PC-9 (cell line): Measurements from ENCODE around the gene WDR7. TPM values are rescaled to one million over a fixed set of nuclear protein-coding genes. Genes with fewer than 3 reads are reported as not detected.

Experiments
- BruUV-seq: library from RNA; stranded (reverse); fragments of 400-500 nt; replicated peaks from 2 replicates; lab custom pipeline; 2021; lab: Mats Ljungman, UMichigan
- CTCF ChIA-PET: fragments of 300-600 bp; sonication (Branson Sonifier 250); formaldehyde crosslinking; loops from one replicate; lab custom pipeline; 2022; ENCODE audit warnings: antibody characterized with exemption; lab: Charles Lee
- POLR2A ChIA-PET: fragments of 300-600 bp; sonication (Branson Sonifier 250); formaldehyde crosslinking; loops from one replicate; lab custom pipeline; 2022; ENCODE audit warnings: antibody characterized with exemption; ENCODE audit not compliant: unreplicated experiment; lab: Charles Lee
- DNase-seq, 2 experiments: peaks; one replicate each; pipeline versions ENCODE4 v3.0.0 to v3.0.0-alpha.2; 2015 to 2022; ENCODE audit warnings: mixed read lengths in 1 of 2
- H2AFZ ChIP-seq: fragments of 200-600 bp; sonication (generic); 2 replicates; pipeline ENCODE4 v1.8.1; 2017; ENCODE audit warnings: antibody characterized with exemption
- H3F3A ChIP-seq: fragments of 200-600 bp; sonication (generic); 2 replicates; pipeline ENCODE4 v1.8.1; 2017; ENCODE audit warnings: antibody characterized with exemption, mild to moderate bottlenecking, low read depth; ENCODE audit not compliant: insufficient read depth
- H3K27ac ChIP-seq: fragments of 200-600 bp; sonication (generic); 2 replicates; pipeline ENCODE4 v1.6.1; 2016; ENCODE audit warnings: mixed run types
- H3K27me3 ChIP-seq: fragments of 200-600 bp; sonication (generic); 2 replicates; pipeline ENCODE4 v1.6.1; 2016; ENCODE audit warnings: low read depth, mixed run types; ENCODE audit not compliant: insufficient read depth
- H3K36me3 ChIP-seq: fragments of 200-600 bp; sonication (generic); 2 replicates; pipeline ENCODE4 v1.6.1; 2016; ENCODE audit warnings: low read depth, mixed run types
- H3K4me1 ChIP-seq: fragments of 200-600 bp; sonication (generic); replicated peaks from 2 replicates; pipeline ENCODE4 v1.6.1; 2016; ENCODE audit warnings: mixed run types; ENCODE audit not compliant: insufficient read depth
- H3K4me2 ChIP-seq: fragments of 200-600 bp; sonication (generic); 2 replicates; pipeline ENCODE4 v1.6.1; 2017; ENCODE audit warnings: mixed run types
- H3K4me3 ChIP-seq: fragments of 200-600 bp; sonication (generic); 2 replicates; pipeline ENCODE4 v1.6.1; 2016; ENCODE audit warnings: mixed run types
- H3K79me2 ChIP-seq: fragments of 200-600 bp; sonication (generic); 2 replicates; pipeline ENCODE4 v1.6.1; 2017; ENCODE audit warnings: low read depth, mixed run types
- H3K9me2 ChIP-seq: fragments of 200-600 bp; sonication (generic); 2 replicates; pipeline ENCODE4 v1.8.1; 2017; ENCODE audit warnings: mild to moderate bottlenecking; ENCODE audit not compliant: insufficient read depth
- H3K9me3 ChIP-seq: fragments of 200-600 bp; sonication (generic); 2 replicates; pipeline ENCODE4 v1.8.1; 2016; ENCODE audit warnings: low read depth; ENCODE audit not compliant: insufficient read depth
- H4K20me1 ChIP-seq: fragments of 200-600 bp; sonication (generic); 2 replicates; pipeline ENCODE4 v1.8.1; 2017; ENCODE audit not compliant: insufficient read depth
- CTCF ChIP-seq: fragments of 200-600 bp; sonication (generic); conservative IDR thresholded peaks from 2 replicates; pipeline ENCODE4 v1.6.1; 2017; ENCODE audit warnings: mixed run types, antibody characterized with exemption, mild to moderate bottlenecking, moderate library complexity
- EZH2 ChIP-seq: fragments of 200-600 bp; sonication (generic); IDR thresholded peaks from 2 replicates; pipeline ENCODE4 v1.8.0; 2017; ENCODE audit warnings: antibody characterized with exemption, low read depth
- intact Hi-C: fragments of 100-400 bp; cut with micrococcal nuclease; formaldehyde crosslinking; loops from one replicate; pipeline ENCODE4 v1.10.0; 2022; ENCODE audit not compliant: unreplicated experiment
- total RNA-seq: library from RNA; stranded (reverse); gene quantifications from 2 replicates; pipeline ENCODE4 v1.2.3, GENCODE V29; 2021

Gene WDR7
- total RNA-seq, 1 experiment from 2014 or later, result 7.7 TPM

GRCh38 chr18:56738184-56738583 lies 87.0 kb downstream of the WDR7 start:
- Histone ChIP-seq H3K4me2 (no peak overlapping the region), H3K4me3 (no peak overlapping the region), H3F3A (no peaks in the 10 kb centered on the region), H3K4me1 (no peaks in the 10 kb centered on the region), H3K36me3 (no peaks in the 10 kb centered on the region), H2AFZ (no peak overlapping the region), H3K9me2 (peaks cover 4% of the 10 kb centered on the region; the same call in 1 of the 2 replicates), H4K20me1 (no peaks in the 10 kb centered on the region; the same call in 1 of the 2 replicates), H3K79me2 (no peaks in the 10 kb centered on the region), H3K27ac (no peak overlapping the region), H3K9me3 (no peaks in the 10 kb centered on the region), H3K27me3 (no peaks in the 10 kb centered on the region)
- intact Hi-C loops, result no loop called here
- ChIA-PET CTCF (no interaction called here), POLR2A (no interaction called here)
- no peak for DNase-seq
- BruUV-seq, result no TSS peak
- TF ChIP-seq CTCF (no peak), EZH2 (no peak)

GRCh38 chr18:56739731-56740130 lies 88.6 kb downstream of the WDR7 start:
- no peaks in the 10 kb centered on the region for H3K27me3 ChIP-seq
- H3K4me1 ChIP-seq, result no peaks in the 10 kb centered on the region
- H3K36me3 ChIP-seq, result no peaks in the 10 kb centered on the region
- no peaks in the 10 kb centered on the region for H3K9me3 ChIP-seq
- POLR2A ChIA-PET, result no interaction called here
- intact Hi-C loops, result no loop called here
- DNase-seq, result no peak
- H3K4me2 ChIP-seq, result no peak overlapping the region
- H3K4me3 ChIP-seq, result no peak overlapping the region
- H3K9me2 ChIP-seq, result peaks cover 4% of the 10 kb centered on the region; the same call in 1 of the 2 replicates
- no peak overlapping the region for H3K27ac ChIP-seq
- H2AFZ ChIP-seq, result no peak overlapping the region
- no TSS peak for BruUV-seq
- CTCF ChIA-PET, result no interaction called here
- H4K20me1 ChIP-seq, result no peaks in the 10 kb centered on the region; the same call in 1 of the 2 replicates
- H3F3A ChIP-seq, result no peaks in the 10 kb centered on the region
- H3K79me2 ChIP-seq, result no peaks in the 10 kb centered on the region
- no peak for TF ChIP-seq EZH2

GRCh38 chr18:56740645-56741044 lies 89.5 kb downstream of the WDR7 start:
- no TSS peak for BruUV-seq
- Histone ChIP-seq H3K4me2 (no peak overlapping the region), H4K20me1 (no peaks in the 10 kb centered on the region; the same call in 1 of the 2 replicates), H3K9me2 (peaks cover 4% of the 10 kb centered on the region; the same call in 1 of the 2 replicates), H3K4me3 (no peak overlapping the region), H3K36me3 (no peaks in the 10 kb centered on the region), H3K27me3 (no peaks in the 10 kb centered on the region), H3K79me2 (no peaks in the 10 kb centered on the region), H3K4me1 (no peaks in the 10 kb centered on the region), H3K9me3 (no peaks in the 10 kb centered on the region), H3K27ac (no peak overlapping the region), H2AFZ (no peak overlapping the region), H3F3A (no peaks in the 10 kb centered on the region)
- no peak for DNase-seq
- intact Hi-C loops, result no loop called here
- no peak for TF ChIP-seq EZH2
- no peak for TF ChIP-seq CTCF
- CTCF ChIA-PET, result no interaction called here
- POLR2A ChIA-PET, result no interaction called here

GRCh38 chr18:56741685-56742084 lies 90.5 kb downstream of the WDR7 start:
- no TSS peak for BruUV-seq

More at GRCh38 chr18:56741685-56742084, 90.5 kb downstream of the WDR7 start:
- Histone ChIP-seq H3K9me3 (no peaks in the 10 kb centered on the region), H2AFZ (no peak overlapping the region), H3F3A (no peaks in the 10 kb centered on the region), H3K9me2 (peaks cover 4% of the 10 kb centered on the region; the same call in 1 of the 2 replicates), H3K36me3 (no peaks in the 10 kb centered on the region), H3K27ac (no peak overlapping the region), H3K4me3 (no peak overlapping the region), H3K4me1 (no peaks in the 10 kb centered on the region), H4K20me1 (no peaks in the 10 kb centered on the region; the same call in 1 of the 2 replicates), H3K4me2 (no peak overlapping the region), H3K79me2 (no peaks in the 10 kb centered on the region), H3K27me3 (no peaks in the 10 kb centered on the region)
- DNase-seq, result no peak
- CTCF ChIA-PET, result no interaction called here
- intact Hi-C loops, result no loop called here
- TF ChIP-seq CTCF, result no peak
- no peak for TF ChIP-seq EZH2
- POLR2A ChIA-PET, result no interaction called here
